Lung (tissue), 12 donors: Measurements from ENCODE around the gene LRP1B. TPM values are rescaled to one million over a fixed set of nuclear protein-coding genes. Genes with fewer than 3 reads are reported as not detected.

Experiments used
- ATAC-seq: fragments of 200-7000 bp; cut with Tn5 transposase; one replicate; pipeline ENCODE4 v1.9.1; 2020; ENCODE audit warnings: moderate number of reproducible peaks; ENCODE audit not compliant: insufficient read depth, low FRiP score
- DNase-seq, 3 donors: peaks; one replicate each; pipeline ENCODE4 v3.0.0-alpha.2; 2013 to 2017
- H3K27ac ChIP-seq, 2 donors: one replicate each; pipeline ENCODE4 v1.5.1; 2013; ENCODE audit warnings: mild to moderate bottlenecking in 2 of 2, moderate library complexity in 2 of 2, control low read depth in 1 of 2, inconsistent platforms in 1 of 2, low read depth in 1 of 2, low read length in 1 of 2
- H3K27me3 ChIP-seq, 3 donors: one replicate each; pipeline ENCODE4 v1.5.1; 2013; ENCODE audit warnings: low read length in 2 of 3; ENCODE audit not compliant: control insufficient read depth in 3 of 3, insufficient read depth in 3 of 3
- H3K36me3 ChIP-seq, 4 donors: one replicate each; pipeline ENCODE4 v1.5.1; 2013; ENCODE audit warnings: low read length in 4 of 4, mild to moderate bottlenecking in 1 of 4, moderate library complexity in 1 of 4; ENCODE audit not compliant: control insufficient read depth in 4 of 4, insufficient read depth in 4 of 4
- H3K4me1 ChIP-seq, 5 donors: one replicate each; pipeline ENCODE4 v1.5.1; 2013; ENCODE audit warnings: low read length in 5 of 5, mild to moderate bottlenecking in 2 of 5, moderate library complexity in 1 of 5; ENCODE audit not compliant: control insufficient read depth in 5 of 5, insufficient read depth in 5 of 5
- H3K4me3 ChIP-seq: one replicate; pipeline ENCODE4 v1.5.1; 2013; ENCODE audit warnings: mild to moderate bottlenecking, control low read depth, moderate library complexity
- H3K9ac ChIP-seq, 2 donors: one replicate each; pipeline ENCODE4 v1.5.1; 2013; ENCODE audit warnings: low read length in 2 of 2, control low read depth in 1 of 2; ENCODE audit not compliant: insufficient read depth in 1 of 2
- H3K9me3 ChIP-seq, 4 donors: one replicate each; pipeline ENCODE4 v1.5.1; 2013; ENCODE audit warnings: low read length in 3 of 4, mild to moderate bottlenecking in 1 of 4, moderate library complexity in 1 of 4; ENCODE audit not compliant: control insufficient read depth in 4 of 4, insufficient read depth in 3 of 4
- CTCF ChIP-seq: IDR thresholded peaks from 2 replicates; pipeline ENCODE4 v1.5.1; 2012; ENCODE audit warnings: mild to moderate bottlenecking; ENCODE audit errors: control extremely low read depth, extremely low read depth
- WGBS, 2 donors: extraction: QIAGEN DNeasy Blood & Tissue Kit; methylation state at CpG; one replicate each; pipeline ENCODE4 v1.1.7; 2013; 5-methylcytosine and 5-hydroxymethylcytosine counted together
- polyA plus RNA-seq, 2 donors: library from polyadenylated mRNA; stranded (reverse); fragments of 200-250 nt; gene quantifications; one replicate each; pipeline ENCODE4 v1.2.1, GENCODE V29; 2013
- total RNA-seq, 2 donors: library from RNA; depleted of rRNA in 1 of 2; stranded (reverse); fragments of >200 nt in 1 of 2; gene quantifications; one replicate each; pipeline ENCODE4 v1.2.1, GENCODE V29; 2014 to 2021
- donor health status: control.
- donor health status: control.
- donor health status: Bipolar disorder and iron deficiency.
- donor health status: healthy.
- donor health status: DM: yes; HTN: yes; CAD: no.

Gene LRP1B
- total and polyA plus RNA-seq, 4 donors: 0.01 to 6.5 (median 0.16) TPM

- Histone ChIP-seq H3K4me3 (no peak overlapping the region), H3K27ac (no peak overlapping the region), H3K4me1 (no peaks in the 10 kb centered on the region), H3K9me3 (no peaks in the 10 kb centered on the region), H3K36me3 (no peaks in the 10 kb centered on the region), H3K9ac (no peak overlapping the region), H3K27me3 (no peaks in the 10 kb centered on the region)
- no peak for DNase-seq
- no peak for TF ChIP-seq CTCF
- ATAC-seq: no peak
Measured at GRCh38 chr2:140584471-140584870, 1546.3 kb downstream of the LRP1B start.

- H3K4me1 ChIP-seq: no peaks in the 10 kb centered on the region
- DNase-seq (no peak), ATAC-seq (no peak)
- H3K27ac ChIP-seq: no peak overlapping the region
- no peak overlapping the region for H3K9ac ChIP-seq
- no peaks in the 10 kb centered on the region for H3K36me3 ChIP-seq
- no peak overlapping the region for H3K4me3 ChIP-seq
- no peak for TF ChIP-seq CTCF
- no peaks in the 10 kb centered on the region for H3K9me3 ChIP-seq
- H3K27me3 ChIP-seq: no peaks in the 10 kb centered on the region
- 67 to 78% methylated on average over 2 of the region's 2 CpGs for WGBS, 2 donors
Measured at GRCh38 chr2:140580532-140581151, 1550.2 kb downstream of the LRP1B start.

GRCh38 chr2:140577453-140577852, 1553.4 kb downstream of the LRP1B start:
- Histone ChIP-seq H3K9ac (no peak overlapping the region), H3K4me3 (no peak overlapping the region), H3K27me3 (no peaks in the 10 kb centered on the region), H3K9me3 (no peaks in the 10 kb centered on the region), H3K27ac (no peak overlapping the region), H3K4me1 (no peaks in the 10 kb centered on the region), H3K36me3 (no peaks in the 10 kb centered on the region)
- DNase-seq (no peak), ATAC-seq (no peak)
- no peak for TF ChIP-seq CTCF
- 89 to 95% methylated on average over 2 of the region's 2 CpGs for WGBS, 2 donors

GRCh38 chr2:140567734-140568133, 1563.1 kb downstream of the LRP1B start:
- H3K9me3 ChIP-seq: no peaks in the 10 kb centered on the region
- TF ChIP-seq CTCF: no peak
- no peak overlapping the region for H3K27ac ChIP-seq
- ATAC-seq (no peak), DNase-seq (no peak)
- no peaks in the 10 kb centered on the region for H3K36me3 ChIP-seq
- H3K4me3 ChIP-seq: no peak overlapping the region
- no peaks in the 10 kb centered on the region for H3K4me1 ChIP-seq
- WGBS, 2 donors: 87 to 93% methylated on average over 2 of the region's 2 CpGs
- H3K27me3 ChIP-seq: no peaks in the 10 kb centered on the region
- H3K9ac ChIP-seq: no peak overlapping the region
